Left forelimb (tissue), 1 donor: ENCODE results near the gene PARVA.

Source experiments
- DNase-seq: peaks from one replicate; pipeline ENCODE4 v3.0.0-alpha.2; 2018; ENCODE audit warnings: low spot score

PARVA gene

GRCh38 chr11:12459865-12460444 is 82.6 kb downstream of the PARVA start:
- DNase-seq: no peak

GRCh38 chr11:12460466-12460865 is 83.1 kb downstream of the PARVA start:
- DNase-seq: no peak

- no peak for DNase-seq
Observed at GRCh38 chr11:12461516-12461915, 84.1 kb downstream of the PARVA start.

GRCh38 chr11:12464303-12464702 is 86.9 kb downstream of the PARVA start:
- DNase-seq: no peak

GRCh38 chr11:12465332-12465731 is 88.0 kb downstream of the PARVA start:
- no peak for DNase-seq

GRCh38 chr11:12467610-12468009 is 90.2 kb downstream of the PARVA start:
- no peak for DNase-seq

- DNase-seq: no peak
Observed at GRCh38 chr11:12469451-12469850, 92.1 kb downstream of the PARVA start.

- no peak for DNase-seq
Observed at GRCh38 chr11:12470236-12470635, 92.9 kb downstream of the PARVA start.

GRCh38 chr11:12472401-12473005 is 95.1 kb downstream of the PARVA start:
- DNase-seq: no peak

- DNase-seq: no peak
Observed at GRCh38 chr11:12473381-12473780, 96.0 kb downstream of the PARVA start.

- DNase-seq: no peak
Observed at GRCh38 chr11:12474871-12475270, 97.5 kb downstream of the PARVA start.

GRCh38 chr11:12478743-12479142 is 101.4 kb downstream of the PARVA start:
- DNase-seq: no peak

GRCh38 chr11:12480401-12480800 is 103.0 kb downstream of the PARVA start:
- DNase-seq: no peak

- no peak for DNase-seq
Observed at GRCh38 chr11:12482839-12483238, 105.5 kb downstream of the PARVA start.

GRCh38 chr11:12483604-12484003 is 106.2 kb downstream of the PARVA start:
- DNase-seq: no peak

GRCh38 chr11:12485328-12485727 is 108.0 kb downstream of the PARVA start:
- DNase-seq: no peak

GRCh38 chr11:12489246-12489772 is 111.9 kb downstream of the PARVA start:
- no peak for DNase-seq

GRCh38 chr11:12494699-12495098 is 117.3 kb downstream of the PARVA start:
- DNase-seq: no peak

GRCh38 chr11:12496181-12497025 is 119.0 kb downstream of the PARVA start:
- DNase-seq: no peak

- DNase-seq: no peak
Observed at GRCh38 chr11:12497431-12497830, 120.1 kb downstream of the PARVA start.

GRCh38 chr11:12499071-12499470 is 121.7 kb downstream of the PARVA start:
- DNase-seq: no peak

GRCh38 chr11:12502046-12502445 is 124.7 kb downstream of the PARVA start:
- DNase-seq: no peak

GRCh38 chr11:12503039-12503484 is 125.7 kb downstream of the PARVA start:
- no peak for DNase-seq
